Subcutaneous adipose tissue (tissue), 4 donors: ENCODE data around the gene WDR89. TPM values are rescaled to one million over a fixed set of nuclear protein-coding genes. Genes with fewer than 3 reads are reported as not detected.

Experiments
- CTCF ChIP-seq: fragments of 450-650 bp; IDR thresholded peaks from one replicate; pipeline ENCODE4 v1.5.1; 2016; ENCODE audit warnings: low read depth, mild to moderate bottlenecking, control low read depth, antibody characterized with exemption, moderate library complexity
- total RNA-seq, 4 donors: library from RNA; depleted of rRNA; stranded (reverse); fragments of >200 nt; gene quantifications; one replicate each; pipeline ENCODE4 v1.1.0, GENCODE V29; 2016

WDR89 gene
- total RNA-seq, 4 donors from 2014 or later: 4.1 to 12.4 (median 5.8) TPM

DNA sequence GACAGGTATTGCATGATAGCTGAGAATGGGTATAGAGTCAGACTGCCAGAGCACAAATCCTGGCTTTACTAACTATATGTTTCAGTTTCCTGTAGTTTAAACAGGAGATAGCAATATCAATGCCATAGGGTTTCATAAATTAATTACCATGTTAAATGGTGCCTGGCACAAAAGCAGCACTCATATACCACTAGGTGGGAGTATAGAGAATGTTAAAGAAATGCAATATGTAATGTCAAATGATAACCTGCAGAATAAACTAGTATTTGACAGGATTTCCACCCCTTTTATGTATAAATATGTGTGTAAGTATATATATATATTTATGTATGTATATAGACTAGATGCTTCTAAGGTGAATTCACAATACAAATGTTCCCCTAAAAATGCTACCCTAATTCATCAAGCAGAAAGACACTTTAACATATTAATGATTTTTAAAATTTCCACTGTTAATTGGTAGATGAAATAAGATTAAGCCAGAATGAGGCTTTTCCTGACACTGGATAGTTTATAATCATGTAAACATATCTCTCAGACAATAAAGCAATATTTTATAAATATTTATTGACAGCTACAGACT is 8.6 kb downstream of the WDR89 start:
- TF ChIP-seq CTCF: no peak

DNA sequence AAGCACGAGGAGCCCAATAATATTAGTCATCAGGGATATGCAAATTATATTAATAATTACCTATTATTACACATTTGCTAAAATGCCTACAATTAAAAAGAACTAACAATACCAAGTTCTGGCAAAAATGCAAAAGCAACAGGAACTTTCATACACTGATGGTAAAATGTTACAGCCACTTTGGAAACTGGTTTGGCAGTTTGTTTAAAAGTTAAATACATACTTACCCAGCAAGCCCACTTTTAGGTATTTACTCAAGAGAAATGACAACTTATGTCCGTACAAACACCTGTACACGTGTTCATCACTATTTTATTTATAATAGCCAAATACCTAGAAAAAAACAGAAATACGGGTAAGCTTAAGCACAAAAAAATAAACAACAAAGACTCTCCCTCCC is 17.0 kb downstream of the WDR89 start:
- TF ChIP-seq CTCF: no peak

GRCh38 chr14:63624203-63624602 is 17.5 kb downstream of the WDR89 start:
- TF ChIP-seq CTCF: no peak

- no peak for TF ChIP-seq CTCF
Observed at GRCh38 chr14:63616015-63616414, 25.7 kb downstream of the WDR89 start.

- no peak for TF ChIP-seq CTCF
Observed at GRCh38 chr14:63614679-63615363, 26.9 kb downstream of the WDR89 start.

GRCh38 chr14:63611078-63611477 is 30.6 kb downstream of the WDR89 start:
- no peak for TF ChIP-seq CTCF

DNA sequence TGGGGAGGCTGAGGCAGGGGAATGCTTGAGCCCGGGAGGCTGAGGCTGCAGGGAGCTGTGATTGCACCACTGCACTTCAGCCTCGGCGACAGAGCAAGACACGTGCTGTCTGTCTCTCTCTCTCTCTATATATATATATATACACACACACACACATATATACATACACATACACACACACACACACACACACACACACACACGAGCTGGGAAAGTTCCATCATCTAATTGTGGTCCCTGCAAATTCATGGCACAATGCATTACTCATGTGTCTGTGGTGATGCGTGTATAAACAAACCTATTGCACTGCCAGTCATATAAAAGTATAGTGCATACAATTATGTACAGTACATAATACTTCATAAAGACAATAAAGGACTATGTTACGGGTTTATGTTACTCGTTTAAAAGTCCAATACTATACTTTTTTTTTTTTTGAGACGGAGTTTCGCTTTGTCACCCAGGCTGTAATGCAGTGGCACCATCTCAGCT is 36.6 kb downstream of the WDR89 start:
- no peak for TF ChIP-seq CTCF
